Natural killer cell treated with Interleukin-12 subunit alpha and Interleukin-12 subunit beta and Interleukin-15 and Interleukin-18, amount 100 ng/mL, for 72 hours (primary cell): Measurements from ENCODE around the gene AFF3. TPM values are rescaled to one million over a fixed set of nuclear protein-coding genes. Genes with fewer than 3 reads are reported as not detected.
"Not testable (repeated sequence)": the region's sequence is repeated elsewhere in the genome, so short reads cannot be mapped to it uniquely, and the experiment has no call there.

Experiments
- ATAC-seq, 2 donors: fragments of 150-1000 bp; cut with Tn5 transposase in 1 of 2; sonication (Bioruptor Pico), chemical (Tn5 transposase) in 1 of 2; 2 replicates each; pipeline ENCODE4 v1.10.0; 2021
- DNase-seq: peaks from one replicate; pipeline ENCODE4 v3.0.0; 2022; ENCODE audit warnings: low spot score
- H3K27ac Mint-ChIP-seq, 2 donors: 1 replicate in 1 of 2; 2 replicates in 1 of 2; pipeline ENCODE4 v1.8.0; 2022; ENCODE audit warnings: mixed read lengths in 2 of 2, mild to moderate bottlenecking in 1 of 2, moderate library complexity in 1 of 2
- H3K27me3 Mint-ChIP-seq, 2 donors: 1 replicate in 1 of 2; 2 replicates in 1 of 2; pipeline ENCODE4 v1.8.0; 2022; ENCODE audit warnings: mixed read lengths in 2 of 2
- H3K36me3 Mint-ChIP-seq: one replicate; pipeline ENCODE4 v1.8.0; 2022; ENCODE audit warnings: mixed read lengths
- H3K4me1 Mint-ChIP-seq, 2 donors: 1 replicate in 1 of 2; 2 replicates in 1 of 2; pipeline ENCODE4 v1.8.0; 2022; ENCODE audit warnings: low read depth in 2 of 2, mixed read lengths in 2 of 2, mild to moderate bottlenecking in 1 of 2
- H3K4me3 Mint-ChIP-seq: one replicate; pipeline ENCODE4 v1.8.0; 2022; ENCODE audit warnings: mixed read lengths
- H3K9me3 Mint-ChIP-seq: 2 replicates; pipeline ENCODE4 v1.8.0; 2022; ENCODE audit warnings: mixed read lengths
- total RNA-seq, 2 donors: library from RNA; stranded (reverse); gene quantifications; one replicate each; pipeline ENCODE4 v1.2.3, GENCODE V29; 2022

The AFF3 gene
- total RNA-seq, 2 donors from 2014 or later, result 1.5 TPM; not detected in 1

GRCh38 chr2:99927690-99928207 is 214.6 kb downstream of the AFF3 start:
- not testable (repeated sequence) for H3K27ac Mint-ChIP-seq, ATAC-seq, H3K4me1 Mint-ChIP-seq, DNase-seq, H3K27me3 Mint-ChIP-seq, H3K4me3 Mint-ChIP-seq, H3K36me3 Mint-ChIP-seq, H3K9me3 Mint-ChIP-seq

DNA sequence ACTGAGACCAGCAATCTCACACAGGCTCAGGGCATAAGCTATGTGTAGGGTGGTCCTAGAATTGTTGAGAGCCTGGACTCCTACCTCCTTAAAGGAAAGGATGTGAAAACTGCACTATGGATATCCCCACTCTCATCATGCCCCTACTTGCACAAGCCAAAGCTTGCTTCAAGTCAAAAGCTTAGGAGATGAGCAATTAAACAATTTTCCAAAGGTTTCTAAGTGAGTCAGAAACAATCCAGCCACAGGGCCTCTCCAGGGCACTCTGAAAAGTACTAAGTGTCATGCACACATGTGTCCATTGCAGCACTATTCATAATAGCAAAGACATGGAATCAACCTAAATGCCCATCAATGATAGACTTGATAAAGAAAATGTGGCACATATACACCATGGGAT is 215.4 kb downstream of the AFF3 start:
- H3K27ac Mint-ChIP-seq, result no peak overlapping the region
- H3K36me3 Mint-ChIP-seq, result no peaks in the 10 kb centered on the region
- peaks cover 2% of the 10 kb centered on the region for H3K9me3 Mint-ChIP-seq
- peaks cover 0 to 5% of the 10 kb centered on the region in 2 donors for H3K27me3 Mint-ChIP-seq
- ATAC-seq (no peak), DNase-seq (no peak)
- H3K4me3 Mint-ChIP-seq, result no peak overlapping the region
- H3K4me1 Mint-ChIP-seq, result no peaks in the 10 kb centered on the region

DNA sequence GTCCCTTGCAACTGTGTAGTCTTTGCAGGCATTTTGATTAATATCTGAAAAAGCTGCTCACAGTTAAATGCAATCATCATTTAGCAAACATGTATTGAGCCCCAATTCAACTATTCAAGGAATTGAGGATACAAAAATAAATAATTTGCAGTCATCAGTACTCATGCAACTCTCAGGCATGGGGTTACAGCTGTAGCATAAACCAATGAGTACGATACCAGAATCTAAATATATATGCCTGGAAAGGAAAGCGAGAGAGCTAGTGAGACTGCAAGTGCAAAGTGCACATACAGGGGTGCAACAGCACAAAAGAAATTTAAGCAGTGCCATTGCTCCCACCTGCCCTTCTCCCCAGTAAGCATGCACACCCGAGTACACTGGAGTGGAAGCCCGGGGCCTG is 216.4 kb downstream of the AFF3 start:
- Mint-ChIP-seq H3K4me3 (no peak overlapping the region), H3K9me3 (peaks cover 2% of the 10 kb centered on the region), H3K4me1 (no peaks in the 10 kb centered on the region), H3K27ac (no peak overlapping the region), H3K27me3 (peaks cover 0 to 5% of the 10 kb centered on the region in 2 donors), H3K36me3 (no peaks in the 10 kb centered on the region)
- ATAC-seq (no peak), DNase-seq (no peak)

DNA sequence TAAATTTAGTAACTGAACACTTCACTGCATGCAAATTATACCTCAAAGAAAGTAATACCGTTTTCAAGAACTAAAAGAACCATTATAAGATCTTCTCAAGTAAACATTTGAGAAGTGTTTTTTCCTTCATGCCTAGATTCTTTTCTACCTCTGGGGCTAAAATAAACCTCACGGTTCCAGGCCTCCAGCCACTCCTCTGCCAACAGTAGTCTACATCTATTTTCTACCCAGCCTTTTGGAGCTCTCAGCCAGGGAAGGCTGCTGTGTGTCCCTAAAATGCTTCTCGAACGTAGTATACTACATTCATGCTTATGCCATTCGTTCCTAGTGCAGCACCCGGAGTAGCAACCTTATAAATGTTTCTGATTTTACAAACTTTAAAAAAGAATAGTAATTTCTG is 219.7 kb downstream of the AFF3 start:
- no peak for ATAC-seq
- Mint-ChIP-seq H3K4me1 (no peaks in the 10 kb centered on the region), H3K27me3 (peaks cover 0 to 7% of the 10 kb centered on the region in 2 donors), H3K9me3 (no peaks in the 10 kb centered on the region), H3K4me3 (no peak overlapping the region), H3K36me3 (no peaks in the 10 kb centered on the region), H3K27ac (no peak overlapping the region)
- DNase-seq, result no peak

- Mint-ChIP-seq H3K9me3 (no peaks in the 10 kb centered on the region), H3K27ac (no peak overlapping the region), H3K27me3 (peaks cover 0 to 7% of the 10 kb centered on the region in 2 donors), H3K4me3 (no peak overlapping the region), H3K4me1 (no peaks in the 10 kb centered on the region), H3K36me3 (no peaks in the 10 kb centered on the region)
- DNase-seq, result no peak
- ATAC-seq, result no peak
Measured at GRCh38 chr2:99921903-99922302, 220.5 kb downstream of the AFF3 start.

GRCh38 chr2:99918389-99918788 is 224.0 kb downstream of the AFF3 start:
- ATAC-seq, result no peak
- no peaks in the 10 kb centered on the region for H3K9me3 Mint-ChIP-seq
- no peak overlapping the region for H3K4me3 Mint-ChIP-seq

DNA sequence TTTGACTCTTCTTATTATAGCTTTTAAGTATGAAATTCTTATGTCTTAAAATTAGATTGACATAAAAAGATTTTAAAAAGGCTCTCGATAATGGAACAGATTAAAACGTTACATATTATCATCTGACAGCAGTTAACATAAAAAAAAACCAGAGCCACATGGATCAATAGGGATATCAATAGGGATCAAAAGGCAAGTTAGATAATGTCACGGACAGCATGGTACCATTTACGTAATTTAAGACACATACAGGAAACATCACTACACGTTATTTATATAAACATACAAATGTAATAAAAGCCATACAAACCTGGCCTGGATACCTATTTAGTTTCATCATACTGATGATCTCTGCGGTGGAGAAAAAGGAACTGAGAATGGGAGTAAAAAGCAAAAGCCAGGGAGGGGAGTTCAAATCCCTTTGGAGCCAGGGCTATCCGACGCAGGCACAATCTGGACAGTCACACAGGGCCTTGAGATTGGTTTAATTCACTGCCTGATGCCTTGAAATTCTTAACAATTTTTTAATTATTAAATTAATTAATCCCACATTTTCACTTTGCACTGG is 227.2 kb downstream of the AFF3 start:
- DNase-seq, result no peak
- Mint-ChIP-seq H3K4me3 (no peak overlapping the region), H3K9me3 (no peaks in the 10 kb centered on the region), H3K36me3 (no peaks in the 10 kb centered on the region), H3K27me3 (peaks cover 0 to 7% of the 10 kb centered on the region in 2 donors), H3K27ac (no peak overlapping the region), H3K4me1 (no peaks in the 10 kb centered on the region)
- ATAC-seq, result no peak

More at GRCh38 chr2:99918389-99918788, 224.0 kb downstream of the AFF3 start:
- H3K36me3 Mint-ChIP-seq, result no peaks in the 10 kb centered on the region
- no peaks in the 10 kb centered on the region for H3K4me1 Mint-ChIP-seq
- no peak for DNase-seq
- H3K27me3 Mint-ChIP-seq, result peaks cover 0 to 7% of the 10 kb centered on the region in 2 donors
- H3K27ac Mint-ChIP-seq, result no peak overlapping the region

DNA sequence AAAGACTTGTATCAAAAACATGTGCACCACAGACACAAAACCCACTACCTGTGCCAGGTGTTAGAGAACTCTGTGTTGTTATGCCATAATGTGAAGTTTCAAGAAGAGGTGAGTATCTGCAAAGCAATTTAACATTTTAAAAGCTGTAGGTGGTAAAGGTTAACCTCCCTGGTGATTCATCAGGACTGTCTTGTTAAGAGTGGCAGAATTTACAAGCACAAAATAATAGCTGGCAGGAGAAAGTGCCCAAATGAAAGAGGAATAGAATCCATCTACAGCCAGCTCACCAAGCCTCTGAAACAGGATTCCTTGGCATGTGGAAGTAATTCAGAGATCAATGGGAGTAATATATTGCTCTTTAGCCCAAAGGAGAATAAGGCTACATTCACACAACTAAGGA is 230.7 kb downstream of the AFF3 start:
- H3K27me3 Mint-ChIP-seq, result no peaks in the 10 kb centered on the region
- no peak overlapping the region for H3K27ac Mint-ChIP-seq
- no peaks in the 10 kb centered on the region for H3K36me3 Mint-ChIP-seq
- ATAC-seq (no peak), DNase-seq (no peak)
- H3K4me3 Mint-ChIP-seq, result no peak overlapping the region
- no peaks in the 10 kb centered on the region for H3K4me1 Mint-ChIP-seq
- no peaks in the 10 kb centered on the region for H3K9me3 Mint-ChIP-seq

- ATAC-seq (no peak), DNase-seq (no peak)
Measured at GRCh38 chr2:99910902-99911301, 231.5 kb downstream of the AFF3 start.

DNA sequence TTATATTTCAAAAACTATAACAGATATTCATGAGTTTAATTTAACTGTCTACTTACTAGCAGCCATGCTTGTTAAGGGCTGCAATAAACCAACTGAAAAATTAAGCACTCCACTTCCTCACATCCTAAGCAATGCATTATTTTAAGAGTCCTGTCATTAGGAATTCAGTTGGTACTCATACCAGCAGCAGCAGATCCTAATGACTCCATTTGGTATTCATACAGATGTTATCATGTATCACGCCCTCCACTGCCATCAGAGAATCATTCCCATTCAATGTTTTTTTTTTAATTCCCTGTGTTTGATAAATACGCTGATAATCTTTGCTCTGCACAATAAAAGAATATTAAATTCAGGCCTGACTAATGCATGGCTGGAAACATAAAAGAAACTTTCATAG is 236.8 kb downstream of the AFF3 start:
- no peaks in the 10 kb centered on the region for H3K36me3 Mint-ChIP-seq
- H3K27me3 Mint-ChIP-seq, result peaks cover 3 to 7% of the 10 kb centered on the region in 2 donors
- DNase-seq (no peak), ATAC-seq (no peak)
- H3K4me1 Mint-ChIP-seq, result peaks cover 0 to 3% of the 10 kb centered on the region in 2 donors
- H3K27ac Mint-ChIP-seq, result no peak overlapping the region
- no peak overlapping the region for H3K4me3 Mint-ChIP-seq
- H3K9me3 Mint-ChIP-seq, result no peaks in the 10 kb centered on the region

More at GRCh38 chr2:99910902-99911301, 231.5 kb downstream of the AFF3 start:
- Mint-ChIP-seq H3K9me3 (no peaks in the 10 kb centered on the region), H3K36me3 (no peaks in the 10 kb centered on the region), H3K4me1 (no peaks in the 10 kb centered on the region), H3K27me3 (no peaks in the 10 kb centered on the region), H3K4me3 (no peak overlapping the region), H3K27ac (no peak overlapping the region)

DNA sequence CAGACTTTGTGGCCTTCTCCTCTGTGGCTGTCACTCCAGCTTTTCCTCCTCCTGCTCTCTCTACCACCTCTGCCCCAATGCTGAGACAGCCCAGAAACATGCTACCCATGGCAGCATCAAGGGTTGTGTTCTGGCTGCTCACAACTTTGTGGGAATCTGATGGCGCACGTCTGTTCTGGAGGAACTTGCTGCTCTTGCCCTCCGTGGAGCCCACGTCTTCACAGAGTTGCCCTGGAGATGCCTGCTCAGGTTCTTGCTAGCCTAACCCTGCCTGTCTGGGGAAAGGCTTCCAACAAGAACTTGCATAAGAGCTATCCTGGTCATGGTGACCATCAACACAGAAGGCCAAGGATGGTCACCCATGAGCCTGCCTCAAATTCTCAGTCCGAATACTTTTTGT is 237.4 kb downstream of the AFF3 start:
- no peak for DNase-seq
- Mint-ChIP-seq H3K36me3 (no peaks in the 10 kb centered on the region), H3K27me3 (peaks cover 3 to 7% of the 10 kb centered on the region in 2 donors), H3K4me1 (peaks cover 0 to 3% of the 10 kb centered on the region in 2 donors), H3K4me3 (no peak overlapping the region), H3K9me3 (no peaks in the 10 kb centered on the region), H3K27ac (peak overlapping the region in 1 of 2 donors; percentile 42)
- ATAC-seq, result peak in 1 of 2 donors; percentile 45

DNA sequence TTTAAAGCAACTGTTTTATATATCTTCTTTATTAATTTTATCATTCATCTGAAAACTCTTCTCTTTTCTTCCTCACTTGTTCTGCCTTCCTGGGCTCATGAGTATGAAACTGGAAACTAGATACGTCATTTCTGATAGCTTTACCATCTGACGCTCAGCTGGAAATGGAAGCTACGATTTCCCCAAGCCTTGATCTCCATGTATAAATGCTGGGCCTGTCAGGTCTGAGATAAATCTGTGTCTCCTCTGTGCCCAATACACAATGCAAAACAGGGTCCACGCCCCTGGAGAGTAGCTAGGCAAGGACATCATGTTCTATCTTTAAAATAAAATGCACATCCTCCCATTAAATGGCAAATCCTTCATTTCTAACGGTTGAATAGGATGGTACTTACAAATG is 238.4 kb downstream of the AFF3 start:
- DNase-seq (no peak), ATAC-seq (no peak)
- peaks cover 5 to 12% of the 10 kb centered on the region in 2 donors for H3K27me3 Mint-ChIP-seq
- no peak overlapping the region for H3K27ac Mint-ChIP-seq
- no peak overlapping the region for H3K4me3 Mint-ChIP-seq
- no peaks in the 10 kb centered on the region for H3K9me3 Mint-ChIP-seq
- peaks cover 0 to 3% of the 10 kb centered on the region in 2 donors for H3K4me1 Mint-ChIP-seq
- no peaks in the 10 kb centered on the region for H3K36me3 Mint-ChIP-seq

DNA sequence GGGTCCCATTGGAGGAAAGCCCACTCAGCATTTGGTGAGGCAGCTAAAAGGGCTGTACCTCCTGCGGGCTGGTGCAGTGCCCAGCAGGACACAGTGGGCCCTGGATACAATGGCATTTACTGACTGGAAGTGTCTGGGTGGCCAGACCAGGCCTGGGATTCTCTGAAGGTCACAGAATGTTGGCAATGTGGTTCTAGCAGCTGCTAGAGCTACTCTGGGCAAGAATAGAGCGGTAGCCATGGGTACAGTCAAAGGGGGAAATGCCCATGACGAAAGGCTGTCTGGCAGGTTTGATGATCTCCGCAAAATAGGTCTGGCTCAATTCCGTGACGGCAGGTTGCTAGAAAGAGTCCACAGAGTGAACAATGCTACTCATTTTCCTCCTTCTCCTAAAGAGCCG is 241.8 kb downstream of the AFF3 start:
- Mint-ChIP-seq H3K4me1 (peaks cover 0 to 3% of the 10 kb centered on the region in 2 donors), H3K27me3 (peaks cover 5 to 18% of the 10 kb centered on the region in 2 donors), H3K9me3 (no peaks in the 10 kb centered on the region), H3K36me3 (no peaks in the 10 kb centered on the region), H3K27ac (no peak overlapping the region), H3K4me3 (no peak overlapping the region)
- ATAC-seq, result no peak
- DNase-seq, result no peak

GRCh38 chr2:99899882-99900281 is 242.5 kb downstream of the AFF3 start:
- peaks cover 0 to 3% of the 10 kb centered on the region in 2 donors for H3K4me1 Mint-ChIP-seq
- ATAC-seq (no peak), DNase-seq (no peak)
- H3K4me3 Mint-ChIP-seq, result no peak overlapping the region
- no peaks in the 10 kb centered on the region for H3K9me3 Mint-ChIP-seq
- H3K27ac Mint-ChIP-seq, result no peak overlapping the region
- H3K36me3 Mint-ChIP-seq, result no peaks in the 10 kb centered on the region
- peaks cover 3 to 18% of the 10 kb centered on the region in 2 donors for H3K27me3 Mint-ChIP-seq
